Right renal cortex interstitium (tissue), 3 donors: ENCODE data around the gene RASL10B. TPM values are rescaled to one million over a fixed set of nuclear protein-coding genes. Genes with fewer than 3 reads are reported as not detected.
"Not testable (repeated sequence)": the region's sequence is repeated elsewhere in the genome, so short reads cannot be mapped to it uniquely, and the experiment has no call there.

Experiments
- DNase-seq, 3 donors: peaks; one replicate each; pipeline ENCODE4 v3.0.0-alpha.2; 2013; ENCODE audit warnings: low read depth in 3 of 3, low spot score in 2 of 3
- polyA plus RNA-seq, 3 donors: library from polyadenylated mRNA; unstranded; fragments of 120-200 nt; gene quantifications; one replicate each; pipeline ENCODE4 v1.2.1, GENCODE V29; 2013; ENCODE audit not compliant: insufficient read length in 3 of 3

The RASL10B gene
- polyA plus RNA-seq = 10 to 100 TPM; 10.2 to 12.9 (median 11.2) TPM

GRCh38 chr17:35731239-35731916, at the start of gene RASL10B:
Gene RASL10B (plus strand): TSS chr17:35731639. CDS start chr17:35735185, 3,546 bp downstream.
- no peak for DNase-seq

GRCh38 chr17:35683591-35683990, 47.8 kb upstream of the RASL10B start:
- DNase-seq = no peak

GRCh38 chr17:35684055-35684802, 47.2 kb upstream of the RASL10B start:
- no peak for DNase-seq

GRCh38 chr17:35692512-35693210, 38.8 kb upstream of the RASL10B start:
- no peak for DNase-seq

- no peak for DNase-seq
These were observed 37.8 kb upstream of the RASL10B start for GRCh38 chr17:35693662-35694061.

GRCh38 chr17:35694906-35695305, 36.5 kb upstream of the RASL10B start:
- DNase-seq = no peak

- DNase-seq = no peak
These were observed 35.8 kb upstream of the RASL10B start for GRCh38 chr17:35695613-35696012.

GRCh38 chr17:35698800-35699199, 32.6 kb upstream of the RASL10B start:
- no peak for DNase-seq

- DNase-seq = no peak
These were observed 31.3 kb upstream of the RASL10B start for GRCh38 chr17:35700150-35700549.

- DNase-seq = no peak
These were observed 29.9 kb upstream of the RASL10B start for GRCh38 chr17:35701491-35701890.

GRCh38 chr17:35703308-35703707, 28.1 kb upstream of the RASL10B start:
- DNase-seq = not testable (repeated sequence)

- no peak for DNase-seq
These were observed 26.2 kb upstream of the RASL10B start for GRCh38 chr17:35705230-35705629.

- DNase-seq = no peak
These were observed 25.7 kb upstream of the RASL10B start for GRCh38 chr17:35705705-35706104.

- no peak for DNase-seq
These were observed 23.3 kb upstream of the RASL10B start for GRCh38 chr17:35708149-35708548.

- DNase-seq = no peak
These were observed 22.5 kb upstream of the RASL10B start for GRCh38 chr17:35708951-35709350.

GRCh38 chr17:35709874-35710273, 21.6 kb upstream of the RASL10B start:
- no peak for DNase-seq

- no peak for DNase-seq
These were observed 20.5 kb upstream of the RASL10B start for GRCh38 chr17:35710950-35711349.

GRCh38 chr17:35713069-35713728, 18.2 kb upstream of the RASL10B start:
- DNase-seq = peak in 1 of 3 donors; percentile 56

- no peak for DNase-seq
These were observed 16.5 kb upstream of the RASL10B start for GRCh38 chr17:35714988-35715387.

- DNase-seq = no peak
These were observed 16.0 kb upstream of the RASL10B start for GRCh38 chr17:35715416-35715815.

GRCh38 chr17:35716173-35716572, 15.3 kb upstream of the RASL10B start:
- DNase-seq = no peak
